Mesenteric fat pad (tissue), 1 donor: Measurements from ENCODE around the gene FOXJ1. TPM values are rescaled to one million over a fixed set of nuclear protein-coding genes. Genes with fewer than 3 reads are reported as not detected.

Source experiments
- DNase-seq: peaks from one replicate; pipeline ENCODE4 v3.0.0-alpha.2; 2020; ENCODE audit warnings: low spot score
- microRNA-seq: library from miRNA; unstranded; fragments of <30 nt; microRNA quantifications from one replicate; pipeline ENCODE4 v1.2.0, GENCODE V29; 2020; ENCODE audit warnings: borderline number of aligned reads
- total RNA-seq: library from RNA; stranded (reverse); fragmentation: NEBNext Ultra II Directional; extraction: Animal tissue kit (Norgen Biotek cat#: 25700); gene quantifications from one replicate; pipeline ENCODE4 v1.2.1, GENCODE V29; 2021
- donor health status: DM: yes; HTN: yes; CAD: no.

FOXJ1 gene
- total RNA-seq, 1 donor from 2014 or later, result 0.16 TPM

GRCh38 chr17:76092526-76093413, 48.3 kb downstream of the FOXJ1 start:
- no peak for DNase-seq

GRCh38 chr17:76091526-76092286, 49.3 kb downstream of the FOXJ1 start:
- no peak for DNase-seq

DNA sequence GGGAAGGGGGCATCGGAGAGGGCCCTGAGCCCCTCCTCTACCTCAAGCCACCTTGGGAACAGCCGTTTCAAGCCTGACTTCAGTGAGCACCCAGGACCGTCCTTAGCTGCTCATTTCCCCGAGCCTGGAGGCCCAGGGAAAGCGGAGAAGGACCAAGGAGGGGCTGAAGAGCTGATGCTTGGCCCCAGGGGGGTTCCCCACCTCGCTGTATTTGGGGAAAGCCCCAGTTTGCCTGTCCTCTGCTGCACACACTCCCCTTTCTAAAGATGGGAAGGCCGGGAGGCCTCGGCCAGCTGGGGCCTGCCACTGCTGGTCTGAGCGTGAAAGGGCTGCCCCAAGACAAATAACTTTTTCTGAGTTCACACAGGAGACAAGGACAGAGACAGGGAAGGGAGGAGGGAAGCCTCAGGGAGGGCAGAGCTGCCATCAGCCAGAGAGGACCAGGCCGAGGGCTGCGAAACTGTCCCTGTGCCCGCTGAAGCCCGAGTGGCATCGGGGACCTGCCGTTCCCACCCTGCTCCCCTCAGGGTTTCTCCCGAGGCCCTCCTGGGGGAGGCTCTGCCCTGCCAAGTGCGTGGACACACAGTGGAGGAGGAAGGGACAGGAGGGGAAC, 50.4 kb downstream of the FOXJ1 start:
- no peak for DNase-seq

DNA sequence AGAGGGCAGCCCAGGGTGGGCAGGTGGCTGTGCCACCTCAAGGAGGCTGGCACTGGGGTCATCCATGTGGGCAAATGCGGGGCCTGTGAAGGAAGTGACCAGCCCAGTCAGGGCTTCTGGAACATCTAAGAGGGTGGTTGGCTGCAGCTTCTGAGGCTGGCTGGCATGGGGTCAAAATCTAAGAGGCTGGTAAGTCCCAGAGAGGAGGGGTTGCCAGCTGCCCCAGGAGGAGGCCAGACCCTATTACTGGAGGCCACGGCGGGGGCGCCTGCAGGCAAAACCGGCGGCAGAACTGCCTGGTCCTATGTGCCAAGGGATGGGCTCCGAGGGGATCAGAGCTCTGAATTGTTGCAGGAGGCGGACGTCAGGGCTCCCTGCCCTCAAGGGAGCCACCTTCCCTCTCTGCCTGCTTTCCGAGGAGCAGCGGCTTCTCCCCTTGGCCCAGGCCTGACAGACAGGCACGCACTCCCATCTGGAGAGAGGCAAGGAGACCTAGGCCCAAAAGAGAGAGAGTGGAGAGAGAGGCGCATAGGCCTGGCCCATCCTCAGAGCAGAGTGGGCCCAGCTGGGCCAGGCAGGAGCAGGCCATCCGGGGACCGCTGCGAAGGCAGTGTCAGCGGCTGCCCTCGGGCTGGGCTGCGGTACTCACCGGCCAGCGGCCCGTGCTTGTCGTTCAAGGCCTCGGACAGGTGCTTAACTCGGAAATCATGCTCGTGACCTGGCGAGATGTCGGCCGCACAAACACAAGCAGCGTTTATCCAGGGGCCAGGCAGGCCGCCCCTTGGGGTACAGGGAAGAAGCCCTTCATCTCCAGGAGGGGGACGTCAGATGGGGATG, 51.1 kb downstream of the FOXJ1 start:
- no peak for DNase-seq

- no peak for DNase-seq
Observed at GRCh38 chr17:76088868-76089576, 52.0 kb downstream of the FOXJ1 start.

GRCh38 chr17:76088041-76088867, 52.8 kb downstream of the FOXJ1 start:
- no peak for DNase-seq

DNA sequence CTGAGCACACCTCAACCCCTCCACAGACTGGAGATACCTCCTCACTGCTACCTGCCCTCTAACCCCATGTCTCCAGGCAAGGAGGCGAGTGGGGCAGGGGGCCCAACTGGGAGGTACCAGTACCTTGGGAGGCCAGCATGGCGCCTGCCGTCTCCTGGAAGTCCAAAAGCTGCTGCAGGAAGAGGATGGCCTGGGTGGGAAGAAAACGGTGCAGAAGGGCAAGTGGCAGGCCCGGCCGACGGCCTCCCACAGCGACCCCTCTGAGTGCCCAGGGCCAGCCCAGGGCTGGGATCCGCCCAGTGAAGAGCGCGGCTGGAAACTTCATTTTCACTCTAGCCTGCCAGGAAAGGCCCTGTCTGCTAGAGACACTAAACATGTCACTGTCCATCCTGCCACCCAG, 53.5 kb downstream of the FOXJ1 start:
- no peak for DNase-seq

- no peak for DNase-seq
Observed at GRCh38 chr17:76086384-76086783, 54.7 kb downstream of the FOXJ1 start.

Small RNAs within 50 kb of the gene (microRNA-seq; reads per million reads assigned to microRNA genes)
- gene MIR6868, result 2.2 reads per million

Other genes with a start within 250 kb of the FOXJ1 start
- gene TRIM65, start 244.3 kb downstream of the FOXJ1 start, total RNA-seq, result 20.9 TPM
- gene MRPL38, start 236.4 kb downstream of the FOXJ1 start, total RNA-seq, result 70.8 TPM
- gene FBF1, start 200.2 kb downstream of the FOXJ1 start, total RNA-seq, result 5.5 TPM
- gene ACOX1, start 162.1 kb downstream of the FOXJ1 start, total RNA-seq, result 148 TPM
- gene TEN1, start 162.0 kb downstream of the FOXJ1 start, total RNA-seq, result 17.7 TPM
- gene CDK3, start 140.4 kb downstream of the FOXJ1 start, total RNA-seq, result 4.3 TPM
- gene EVPL, start 113.9 kb downstream of the FOXJ1 start, total RNA-seq, result 0.16 TPM
- 69.1 TPM for gene SRP68, start 68.7 kb downstream of the FOXJ1 start, total RNA-seq
- not detected for gene GALR2, start 66.5 kb downstream of the FOXJ1 start, total RNA-seq
- not detected for gene ZACN, start 62.1 kb downstream of the FOXJ1 start, total RNA-seq
- 117 TPM for gene EXOC7, start 37.5 kb downstream of the FOXJ1 start, total RNA-seq
- 28.0 TPM for gene RNF157, start 99.2 kb upstream of the FOXJ1 start, total RNA-seq
- 59.2 TPM for gene UBALD2, start 124.1 kb upstream of the FOXJ1 start, total RNA-seq
- gene QRICH2, start 167.0 kb upstream of the FOXJ1 start, total RNA-seq, result 1.3 TPM
- 38.2 TPM for gene PRPSAP1, start 212.7 kb upstream of the FOXJ1 start, total RNA-seq
- gene SPHK1, start 243.4 kb upstream of the FOXJ1 start, total RNA-seq, result 26.5 TPM